GM19397 (cell line): ENCODE data around the gene PAIP2B.
"Not testable (repeated sequence)": the region's sequence is repeated elsewhere in the genome, so short reads cannot be mapped to it uniquely, and the experiment has no call there.

Source experiments
- ATAC-seq: cut with Tn5 transposase; IDR thresholded peaks from one replicate; pipeline ENCODE4 v1.9.1; 2021; ENCODE audit warnings: mild to moderate bottlenecking, moderate library complexity; ENCODE audit not compliant: unreplicated experiment

The PAIP2B gene

GRCh38 chr2:71226965-71227560, at the start of gene PAIP2B:
Gene PAIP2B, minus strand, starts transcription at chr2:71227103. Its CDS starts 24,514 bp downstream, at chr2:71202589.
- peak; percentile 95 for ATAC-seq

GRCh38 chr2:71275939-71276310, 49.0 kb upstream of the PAIP2B start:
- no peak for ATAC-seq

DNA sequence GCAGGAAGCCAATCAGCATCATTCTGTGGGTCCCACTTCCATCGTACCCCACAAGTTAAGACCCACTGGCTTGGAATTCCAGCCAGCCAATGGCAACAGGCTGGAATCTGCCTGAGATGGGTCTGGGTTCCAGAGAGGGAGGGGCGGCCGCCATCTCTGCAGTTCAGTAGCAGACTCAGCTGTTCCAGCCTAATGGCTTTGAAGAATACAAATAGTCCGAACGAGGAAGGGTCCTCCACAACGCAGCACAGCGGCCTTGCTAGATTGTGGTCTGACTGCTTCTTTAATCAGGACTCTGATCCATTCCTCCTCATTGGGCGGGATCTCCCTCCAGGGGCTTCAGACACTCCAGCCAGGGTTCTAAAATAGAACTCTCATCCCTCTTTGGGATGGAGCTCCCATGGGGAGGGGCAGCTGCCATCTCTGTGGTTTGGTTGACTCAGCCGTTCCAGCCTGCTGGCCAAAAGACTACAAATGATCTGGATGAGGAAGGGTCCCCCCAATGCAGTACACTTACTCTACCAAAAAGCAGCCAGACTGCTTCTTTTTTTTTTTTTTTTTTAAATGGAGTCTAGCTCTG, 42.7 kb upstream of the PAIP2B start:
- ATAC-seq: no peak

- ATAC-seq: no peak
Measured at GRCh38 chr2:71263386-71263785, 36.5 kb upstream of the PAIP2B start.

- ATAC-seq: no peak
Measured at GRCh38 chr2:71261534-71261933, 34.6 kb upstream of the PAIP2B start.

- ATAC-seq: no peak
Measured at GRCh38 chr2:71256421-71256820, 29.5 kb upstream of the PAIP2B start.

DNA sequence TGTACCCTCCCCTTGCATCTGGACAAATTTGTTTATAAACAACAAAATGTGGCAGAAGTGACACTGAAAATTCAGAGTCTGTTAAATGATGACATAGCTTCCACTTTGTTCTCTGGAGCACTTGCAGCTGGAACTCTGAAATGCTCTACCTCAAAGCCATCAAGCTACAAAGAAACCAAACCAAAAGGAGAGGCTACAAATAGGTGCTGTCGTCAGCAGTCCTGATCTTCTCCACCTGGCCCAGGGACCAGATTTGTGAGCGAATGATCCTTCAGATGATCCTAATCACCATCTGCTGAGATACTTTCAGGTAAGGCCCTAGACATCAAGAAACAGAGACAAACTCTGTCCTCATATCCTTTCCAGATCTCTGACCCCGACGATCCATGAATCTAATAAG, 27.9 kb upstream of the PAIP2B start:
- ATAC-seq: no peak

DNA sequence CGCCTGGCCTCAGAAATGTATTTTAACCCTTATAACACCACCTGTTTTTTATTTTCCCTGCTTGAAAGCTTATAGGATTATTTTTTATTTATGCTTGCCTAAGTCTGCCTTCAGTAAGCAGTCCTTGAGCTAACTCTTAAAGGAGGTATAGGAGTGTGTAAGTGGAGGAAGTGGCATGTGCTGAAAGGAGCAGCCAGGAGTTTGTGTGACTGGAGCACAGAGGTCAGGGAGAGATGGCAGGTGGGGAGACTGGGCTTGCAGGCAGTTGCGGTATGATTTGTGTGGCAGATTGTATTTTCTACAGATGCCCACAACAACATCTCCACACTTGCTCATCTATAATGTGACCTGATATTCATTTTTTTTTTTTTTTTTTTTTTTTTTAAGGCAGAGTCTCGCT, 27.2 kb upstream of the PAIP2B start:
- ATAC-seq: no peak

GRCh38 chr2:71253476-71253875, 26.6 kb upstream of the PAIP2B start:
- no peak for ATAC-seq

- ATAC-seq: no peak
Measured at GRCh38 chr2:71252862-71253261, 26.0 kb upstream of the PAIP2B start.

GRCh38 chr2:71250935-71251334, 24.0 kb upstream of the PAIP2B start:
- ATAC-seq: no peak

DNA sequence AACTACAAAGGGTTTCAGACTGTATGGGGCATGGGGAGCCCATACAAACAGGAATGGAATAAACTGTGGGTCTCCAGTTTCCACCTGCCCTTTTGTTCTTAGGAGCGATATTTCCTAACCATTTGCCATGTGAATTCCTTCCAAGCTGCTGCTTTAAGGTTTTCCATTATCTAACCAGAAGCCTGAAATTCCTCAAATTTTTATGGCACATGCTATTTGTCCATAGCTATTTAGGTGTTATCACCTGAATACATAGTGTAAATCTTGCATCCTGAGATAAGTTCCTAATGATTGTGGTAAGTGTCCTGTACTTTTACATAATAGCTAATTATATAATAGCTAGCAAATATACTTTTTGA, 17.4 kb upstream of the PAIP2B start:
- no peak for ATAC-seq

- no peak for ATAC-seq
Measured at GRCh38 chr2:71243634-71244301, 16.9 kb upstream of the PAIP2B start.

DNA sequence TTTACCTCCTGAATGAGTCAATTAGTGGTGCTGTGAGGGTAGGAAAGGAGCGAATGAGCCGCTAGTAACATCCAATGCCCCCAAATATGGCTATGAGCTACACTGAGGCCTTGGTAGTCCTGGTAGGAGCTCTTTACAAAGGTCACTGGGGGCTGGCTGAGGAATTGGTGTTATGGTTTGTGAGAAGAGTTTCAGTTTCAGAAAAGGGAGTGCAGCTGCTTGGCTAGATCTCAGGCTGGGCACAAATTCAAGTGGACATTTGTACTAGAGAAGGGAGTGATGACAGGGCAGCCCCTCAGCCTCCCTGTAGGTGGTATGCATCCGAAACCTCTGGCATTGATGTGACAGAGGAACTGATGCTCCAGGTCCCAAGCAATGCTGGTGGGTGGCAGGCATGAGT, 13.9 kb upstream of the PAIP2B start:
- ATAC-seq: no peak

DNA sequence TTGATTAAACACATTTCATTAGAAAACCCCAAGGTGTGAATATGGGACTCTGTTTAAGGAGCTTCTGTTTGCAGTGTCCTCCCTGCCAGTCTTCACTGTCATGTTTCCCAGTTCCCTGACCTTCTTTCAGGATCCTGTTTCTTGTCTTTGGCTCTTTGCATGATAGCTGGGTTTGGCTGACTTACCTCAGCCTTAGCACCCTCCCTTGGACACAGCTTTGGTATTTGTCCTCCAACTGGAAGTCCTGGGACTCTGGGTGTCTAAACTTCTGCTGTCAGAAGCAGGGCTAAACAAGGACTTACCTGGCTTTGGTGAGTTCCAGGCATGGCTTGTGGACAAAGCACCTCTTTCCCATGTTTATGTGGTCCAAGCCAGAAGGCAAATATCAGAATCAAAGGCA, 11.2 kb upstream of the PAIP2B start:
- no peak for ATAC-seq

DNA sequence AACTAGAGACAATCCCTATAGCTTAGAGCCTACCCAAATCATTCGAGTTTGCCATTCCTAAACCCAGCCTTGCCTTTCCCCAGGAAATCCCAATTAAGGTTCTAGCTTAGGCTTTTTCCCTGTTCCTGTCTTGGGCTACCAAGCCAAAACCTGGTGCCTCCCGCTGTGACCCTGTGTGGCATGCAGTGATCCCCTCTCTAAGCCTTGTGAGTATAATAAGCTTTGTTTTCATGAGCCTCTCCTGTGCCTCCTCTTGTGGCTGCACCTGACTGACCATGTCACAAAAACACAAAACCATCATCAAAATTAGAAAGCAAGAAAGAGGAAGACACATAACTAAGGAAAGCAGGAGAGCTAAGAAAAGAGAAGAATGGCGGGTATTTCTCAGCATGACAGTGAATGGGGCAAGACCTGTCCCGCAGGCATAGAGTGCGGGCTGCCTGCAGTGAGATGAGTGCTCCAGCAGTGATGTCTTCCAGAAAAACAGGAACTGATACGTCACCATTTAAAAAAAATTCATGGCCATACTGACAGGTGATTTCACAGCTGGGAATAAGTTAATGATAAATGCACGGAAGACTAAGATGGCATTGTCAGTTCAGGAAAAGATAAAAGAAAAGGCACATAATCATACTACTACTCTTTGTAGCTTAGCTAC, 9.2 kb upstream of the PAIP2B start:
- no peak for ATAC-seq

- ATAC-seq: not testable (repeated sequence)
Measured at GRCh38 chr2:71233072-71233471, 6.2 kb upstream of the PAIP2B start.

GRCh38 chr2:71226096-71226964, 573 bp downstream of the PAIP2B start:
- peak; percentile 10 for ATAC-seq

GRCh38 chr2:71224935-71225334, 2.0 kb downstream of the PAIP2B start:
- ATAC-seq: no peak

- ATAC-seq: no peak
Measured at GRCh38 chr2:71224457-71224856, 2.4 kb downstream of the PAIP2B start.

GRCh38 chr2:71223767-71224333, 3.1 kb downstream of the PAIP2B start:
- no peak for ATAC-seq
